ENCODE data around the gene C12orf76. TPM values are rescaled to one million over a fixed set of nuclear protein-coding genes. Genes with fewer than 3 reads are reported as not detected.
"Not testable (repeated sequence)": the region's sequence is repeated elsewhere in the genome, so short reads cannot be mapped to it uniquely, and the experiment has no call there.

C12orf76 gene, protein sequence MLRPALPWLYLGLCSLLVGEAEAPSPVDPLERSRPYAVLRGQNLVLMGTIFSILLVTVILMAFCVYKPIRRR
- 10 to 100 TPM; 12.1 to 12.9 TPM for total RNA-seq

DNA sequence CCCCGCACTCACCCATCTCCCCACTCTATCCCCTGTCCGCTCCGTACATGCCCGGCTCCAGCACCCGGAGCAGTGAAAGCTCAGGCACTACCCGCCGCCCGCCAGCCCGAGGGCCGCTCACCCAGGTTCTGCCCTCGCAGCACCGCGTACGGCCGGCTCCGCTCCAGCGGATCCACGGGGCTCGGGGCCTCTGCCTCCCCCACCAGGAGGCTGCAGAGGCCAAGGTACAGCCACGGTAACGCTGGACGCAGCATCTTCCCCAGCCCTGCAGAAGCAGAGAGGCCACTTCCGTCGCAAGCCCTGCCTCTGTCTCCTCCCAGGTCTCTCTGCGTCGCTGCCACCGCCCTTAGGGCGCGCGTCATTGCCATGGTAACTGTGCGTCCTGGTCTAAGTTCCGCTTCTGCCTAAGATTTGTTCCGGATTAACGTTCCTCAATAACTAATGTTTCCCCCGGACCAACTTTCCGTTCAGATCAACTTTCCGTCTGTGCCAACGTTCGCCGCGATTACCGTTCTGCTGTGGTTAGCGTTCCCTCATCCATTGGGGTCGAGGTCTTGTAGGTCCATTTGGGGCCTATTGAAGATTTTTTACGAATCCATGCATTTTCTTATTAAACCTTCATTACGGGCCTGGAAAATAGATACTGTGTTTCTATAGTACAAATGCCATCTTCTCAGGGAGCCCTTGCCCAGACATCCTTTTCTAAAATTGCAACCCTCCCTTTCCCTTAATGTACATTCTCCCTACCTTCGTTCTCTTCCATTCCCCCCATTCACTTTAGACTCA, at the start of gene C12orf76:
C12orf76 (minus strand) TSS at position 281 of the 786 bp plus-strand sequence; CDS start at position 254, 27 bp downstream.
- peak; percentile 96 for DNase-seq
- Mint-ChIP-seq H3K27me3 (ENCODE audit: low read depth) (no peaks in the 10 kb centered on the region), H3K36me3 (ENCODE audit: low read depth) (no peaks in the 10 kb centered on the region), H3K4me1 (ENCODE audit: low read depth) (peaks cover 28% of the 10 kb centered on the region), H3K4me3 (peak within 1 kb of the TSS; percentile 83), H3K27ac (peak within 1 kb of the TSS; percentile 87), H3K9me3 (no peaks in the 10 kb centered on the region)
- CTCF ChIA-PET: interaction anchor here (1.0 to 1.2 kb wide), 2 partner anchors 50 to 108 kb away, joined by 3 to 4 read pairs; no protein-coding TSS in a partner anchor
- intact Hi-C loops (cut with micrococcal nuclease): loop anchor here (1.0 to 5.0 kb wide), 7 partner anchors 31 to 336 kb away; partner anchors contain the start of genes FAM222A, GIT2, IFT81 and TCHP

DNA sequence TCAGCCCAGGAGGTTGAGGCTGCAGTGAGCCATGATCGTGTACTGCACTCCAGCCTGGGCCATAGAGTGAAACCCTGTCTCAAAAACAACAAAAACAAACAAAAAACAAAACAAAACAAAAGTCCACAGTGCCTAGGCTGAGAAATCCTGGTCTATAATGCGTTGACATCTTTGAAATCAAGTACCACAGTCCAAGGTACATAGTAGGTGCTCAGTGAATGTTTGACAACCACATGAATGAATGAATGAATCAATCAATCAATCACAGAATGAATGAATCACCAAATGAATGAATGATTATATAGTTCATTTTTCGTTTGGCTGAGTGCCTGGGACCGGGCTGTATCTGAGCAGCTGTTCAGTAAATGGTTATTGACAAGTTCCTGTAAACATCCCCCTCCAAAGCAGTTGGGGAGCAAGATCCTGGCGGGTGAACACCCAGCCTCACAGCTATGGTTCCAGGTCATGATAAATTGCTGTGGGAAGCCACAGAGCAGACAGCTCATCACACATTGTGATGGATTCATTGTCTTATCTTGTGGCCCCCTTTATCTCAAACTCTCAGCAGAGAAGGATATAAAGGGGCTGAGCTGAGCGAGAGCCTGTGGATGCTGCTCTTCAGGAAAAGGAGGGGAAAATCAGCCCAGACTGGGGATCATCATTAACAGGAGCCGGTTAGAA, 45.4 kb upstream of the C12orf76 start:
- H3K27ac Mint-ChIP-seq: no peak overlapping the region
- peaks cover 2% of the 10 kb centered on the region for H3K27me3 Mint-ChIP-seq (ENCODE audit: low read depth)
- H3K36me3 Mint-ChIP-seq (ENCODE audit: low read depth): no peaks in the 10 kb centered on the region
- DNase-seq: no peak
- no peak overlapping the region for H3K4me3 Mint-ChIP-seq
- H3K9me3 Mint-ChIP-seq: no peaks in the 10 kb centered on the region
- CTCF ChIA-PET: no interaction called here
- no peaks in the 10 kb centered on the region for H3K4me1 Mint-ChIP-seq (ENCODE audit: low read depth)
- intact Hi-C loops (cut with micrococcal nuclease): no loop called here

DNA sequence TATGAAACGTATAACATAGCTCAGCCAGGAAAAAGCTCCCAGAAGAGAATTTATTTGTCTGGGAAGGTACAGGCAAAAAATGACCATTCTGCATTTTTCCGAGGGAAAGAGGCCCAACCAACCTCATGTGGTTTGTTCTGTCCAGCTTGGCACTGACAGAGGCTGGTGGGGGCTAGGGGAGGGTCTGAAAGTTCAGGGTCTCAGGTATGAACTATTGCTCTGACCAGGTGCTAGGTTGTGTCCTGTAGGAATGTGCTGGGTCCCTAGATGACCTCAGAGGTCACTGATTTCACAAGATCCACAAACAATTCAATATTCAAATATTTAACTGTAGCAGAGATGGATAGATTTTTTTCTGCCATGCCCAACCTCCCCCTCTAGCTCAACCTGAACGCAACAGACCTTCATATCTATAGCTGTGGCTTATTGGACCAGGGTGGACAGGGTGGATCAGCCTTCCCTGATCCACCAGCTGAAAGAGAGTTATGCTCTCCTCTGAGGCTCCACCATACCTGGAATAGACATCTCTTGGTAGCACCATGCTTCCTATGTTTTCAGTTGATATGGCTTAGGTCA, 42.9 kb upstream of the C12orf76 start:
- peaks cover 2% of the 10 kb centered on the region for H3K27me3 Mint-ChIP-seq (ENCODE audit: low read depth)
- no peak overlapping the region for H3K27ac Mint-ChIP-seq
- H3K36me3 Mint-ChIP-seq (ENCODE audit: low read depth): no peaks in the 10 kb centered on the region
- CTCF ChIA-PET: interaction anchor here (0.5 to 1.2 kb wide), 4 partner anchors 12 to 97 kb away, joined by 3 read pairs; no protein-coding TSS in a partner anchor
- no peaks in the 10 kb centered on the region for H3K4me1 Mint-ChIP-seq (ENCODE audit: low read depth)
- intact Hi-C loops (cut with micrococcal nuclease): no loop called here
- no peak for DNase-seq
- H3K4me3 Mint-ChIP-seq: no peak overlapping the region
- H3K9me3 Mint-ChIP-seq: no peaks in the 10 kb centered on the region

DNA sequence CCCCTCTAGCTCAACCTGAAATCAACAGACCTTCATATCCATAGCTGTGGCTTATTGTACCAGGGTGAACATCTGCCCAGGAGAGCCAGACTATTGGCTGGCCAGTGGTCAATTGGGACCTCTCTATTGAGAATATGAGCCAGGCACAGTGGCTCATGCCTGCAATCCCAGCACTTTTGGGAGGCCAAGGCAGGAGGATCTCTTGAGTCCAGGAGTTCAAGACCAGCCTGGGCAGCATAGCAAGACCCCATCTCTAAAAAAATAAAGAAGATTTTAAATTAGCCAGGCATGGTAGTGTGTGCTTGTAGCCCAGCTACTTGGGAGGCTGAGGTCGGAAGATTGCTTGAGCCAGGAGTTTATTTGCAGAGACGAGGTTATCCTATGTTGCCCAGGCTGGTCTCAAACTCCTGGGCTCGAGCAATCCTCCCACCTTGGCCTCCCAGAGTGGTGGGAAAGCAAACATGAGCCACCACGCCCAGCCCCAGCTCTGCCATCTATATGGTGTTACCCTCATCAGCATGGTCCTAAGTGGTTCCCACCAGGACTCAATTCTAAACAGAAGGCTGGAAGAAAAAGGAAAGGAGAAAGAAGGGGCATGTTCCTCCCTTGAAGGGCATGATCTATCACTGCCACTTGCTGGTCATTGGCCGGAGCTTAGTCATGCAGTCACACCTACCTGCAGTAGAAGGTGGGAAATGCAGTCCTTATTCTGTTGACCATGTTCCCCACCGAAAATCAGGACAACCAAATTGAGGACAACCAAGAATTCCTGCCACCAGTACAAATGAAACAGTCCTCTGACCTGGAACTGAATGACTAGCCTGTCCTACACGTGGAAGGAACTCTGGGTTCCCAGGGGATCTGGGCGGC, 42.2 kb upstream of the C12orf76 start:
- Mint-ChIP-seq H3K4me1 (ENCODE audit: low read depth) (no peaks in the 10 kb centered on the region), H3K27ac (no peak overlapping the region), H3K4me3 (no peak overlapping the region), H3K27me3 (ENCODE audit: low read depth) (peaks cover 4% of the 10 kb centered on the region), H3K36me3 (ENCODE audit: low read depth) (no peaks in the 10 kb centered on the region), H3K9me3 (no peaks in the 10 kb centered on the region)
- DNase-seq: no peak
- CTCF ChIA-PET: interaction anchor here (0.5 to 2.0 kb wide), 4 partner anchors 9 to 97 kb away, joined by 3 to 11 read pairs (median 3); no protein-coding TSS in a partner anchor
- intact Hi-C loops (cut with micrococcal nuclease): no loop called here

DNA sequence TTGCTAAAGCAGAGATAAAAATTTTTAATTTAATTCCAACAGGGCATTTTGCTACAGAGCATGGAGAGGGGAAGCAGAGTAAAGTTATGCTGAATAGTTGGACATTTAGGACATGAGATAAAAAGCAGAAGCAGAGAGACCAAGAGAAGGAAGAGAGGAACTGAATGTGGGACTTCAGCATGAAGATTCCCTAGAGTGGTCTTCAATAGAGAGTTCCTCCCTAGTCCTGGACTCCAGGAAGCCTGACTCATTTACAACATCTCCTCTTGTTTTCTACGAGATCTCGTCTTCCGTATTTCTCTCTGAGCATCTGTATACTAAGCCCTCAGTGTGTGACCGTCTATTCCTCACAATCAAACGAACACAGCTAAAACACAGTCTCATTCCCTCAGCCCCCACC, 40.6 kb upstream of the C12orf76 start:
- CTCF ChIA-PET: interaction anchor here (0.5 to 2.0 kb wide), 3 partner anchors 11 to 512 kb away, joined by 3 to 11 read pairs (median 3); no protein-coding TSS in a partner anchor

DNA sequence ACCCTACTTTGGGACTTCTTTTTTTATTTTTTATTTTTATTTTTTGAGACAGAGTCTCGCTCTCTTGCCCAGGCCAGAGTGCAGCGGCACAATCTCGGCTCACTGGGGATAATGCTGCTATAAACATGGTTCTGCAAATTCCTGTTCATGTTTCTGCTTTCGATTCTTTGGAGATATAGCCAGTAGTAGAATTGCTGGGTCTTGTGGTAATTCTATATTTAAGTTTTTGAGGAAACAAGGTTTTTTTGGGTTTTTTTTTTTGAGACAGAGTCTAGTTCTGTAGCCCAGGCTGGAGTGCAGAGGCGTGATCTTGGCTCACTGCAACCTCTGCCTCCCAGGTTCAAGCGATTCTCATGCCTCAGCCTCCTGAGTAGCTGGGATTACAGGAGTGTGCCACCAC, 39.9 kb upstream of the C12orf76 start:
- DNase-seq; H3K27ac Mint-ChIP-seq; H3K27me3 Mint-ChIP-seq (ENCODE audit: low read depth); intact Hi-C loops (cut with micrococcal nuclease); H3K9me3 Mint-ChIP-seq; H3K36me3 Mint-ChIP-seq (ENCODE audit: low read depth); H3K4me3 Mint-ChIP-seq; H3K4me1 Mint-ChIP-seq (ENCODE audit: low read depth); CTCF ChIA-PET: not testable (repeated sequence)

More for the DNA sequence above, 40.6 kb upstream of the C12orf76 start:
- Mint-ChIP-seq H3K27me3 (ENCODE audit: low read depth) (peaks cover 4% of the 10 kb centered on the region), H3K27ac (no peak overlapping the region), H3K4me1 (ENCODE audit: low read depth) (no peaks in the 10 kb centered on the region), H3K36me3 (ENCODE audit: low read depth) (no peaks in the 10 kb centered on the region), H3K9me3 (no peaks in the 10 kb centered on the region), H3K4me3 (no peak overlapping the region)
- intact Hi-C loops (cut with micrococcal nuclease): no loop called here
- no peak for DNase-seq

DNA sequence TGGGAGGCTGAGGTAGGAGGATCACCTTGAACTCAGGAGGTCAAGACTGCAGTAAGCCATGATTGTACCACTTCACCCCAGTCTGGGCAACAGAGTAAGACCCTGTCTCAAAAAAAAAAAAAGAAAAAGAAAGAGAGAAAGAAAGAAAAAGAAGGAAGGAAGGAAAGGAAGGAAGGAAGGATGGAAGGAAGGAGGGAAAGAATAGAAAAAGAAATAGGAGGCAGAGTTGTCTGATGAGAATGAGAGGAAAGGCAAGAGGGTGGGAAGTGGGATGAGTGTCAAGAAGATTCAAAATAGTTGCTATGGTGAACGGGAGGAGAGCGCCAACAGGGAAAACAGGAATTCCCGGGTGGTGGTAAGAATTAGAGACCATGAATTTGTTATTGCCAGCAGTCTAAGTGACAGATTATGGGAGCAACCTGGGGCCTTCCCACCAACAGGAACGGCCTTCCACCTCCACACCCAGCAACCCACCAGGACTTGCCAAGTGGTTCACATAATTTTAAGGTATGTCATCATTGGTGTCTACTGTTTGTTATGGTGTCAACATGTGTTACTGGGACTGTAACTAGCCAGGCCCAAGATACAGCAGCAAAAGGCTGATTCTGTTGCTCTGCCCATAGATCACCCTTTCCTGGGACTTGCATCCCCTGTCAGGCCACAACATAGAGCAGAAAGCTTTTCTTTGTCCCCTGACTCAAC, 36.1 kb upstream of the C12orf76 start:
- H3K9me3 Mint-ChIP-seq: no peaks in the 10 kb centered on the region
- no peaks in the 10 kb centered on the region for H3K36me3 Mint-ChIP-seq (ENCODE audit: low read depth)
- peaks cover 5% of the 10 kb centered on the region for H3K4me1 Mint-ChIP-seq (ENCODE audit: low read depth)
- peaks cover 3% of the 10 kb centered on the region for H3K27me3 Mint-ChIP-seq (ENCODE audit: low read depth)
- intact Hi-C loops (cut with micrococcal nuclease): no loop called here
- H3K4me3 Mint-ChIP-seq: no peak overlapping the region
- CTCF ChIA-PET: no interaction called here
- no peak overlapping the region for H3K27ac Mint-ChIP-seq
- no peak for DNase-seq

DNA sequence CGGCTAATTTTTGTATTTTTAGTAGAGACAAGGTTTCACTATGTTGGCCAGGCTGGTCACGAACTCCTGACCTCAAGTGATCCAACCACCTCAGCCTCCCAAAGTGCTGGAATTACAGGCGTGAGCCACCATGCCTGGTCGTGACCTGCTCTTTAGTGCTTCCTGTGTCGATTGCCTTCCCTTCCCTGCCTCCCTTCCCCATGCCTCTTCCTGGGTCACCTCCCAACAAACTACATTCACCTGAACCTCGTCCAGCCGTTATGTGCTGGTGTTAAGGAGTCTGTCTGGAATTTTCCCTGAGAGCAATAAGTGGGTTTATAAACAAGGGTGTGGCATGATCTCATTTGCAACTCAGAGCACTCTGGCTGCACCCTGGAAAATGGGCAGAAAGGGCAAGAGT, 32.1 kb upstream of the C12orf76 start:
- DNase-seq: no peak
- Mint-ChIP-seq H3K36me3 (ENCODE audit: low read depth) (no peaks in the 10 kb centered on the region), H3K4me1 (ENCODE audit: low read depth) (peaks cover 13% of the 10 kb centered on the region), H3K4me3 (no peak overlapping the region), H3K27ac (peak overlapping the region; percentile 75), H3K9me3 (no peaks in the 10 kb centered on the region), H3K27me3 (ENCODE audit: low read depth) (no peaks in the 10 kb centered on the region)
- CTCF ChIA-PET: interaction anchor here (1.9 kb wide), 1 partner anchor 21 kb away, joined by 8 read pairs; no protein-coding TSS in a partner anchor
- intact Hi-C loops (cut with micrococcal nuclease): no loop called here

DNA sequence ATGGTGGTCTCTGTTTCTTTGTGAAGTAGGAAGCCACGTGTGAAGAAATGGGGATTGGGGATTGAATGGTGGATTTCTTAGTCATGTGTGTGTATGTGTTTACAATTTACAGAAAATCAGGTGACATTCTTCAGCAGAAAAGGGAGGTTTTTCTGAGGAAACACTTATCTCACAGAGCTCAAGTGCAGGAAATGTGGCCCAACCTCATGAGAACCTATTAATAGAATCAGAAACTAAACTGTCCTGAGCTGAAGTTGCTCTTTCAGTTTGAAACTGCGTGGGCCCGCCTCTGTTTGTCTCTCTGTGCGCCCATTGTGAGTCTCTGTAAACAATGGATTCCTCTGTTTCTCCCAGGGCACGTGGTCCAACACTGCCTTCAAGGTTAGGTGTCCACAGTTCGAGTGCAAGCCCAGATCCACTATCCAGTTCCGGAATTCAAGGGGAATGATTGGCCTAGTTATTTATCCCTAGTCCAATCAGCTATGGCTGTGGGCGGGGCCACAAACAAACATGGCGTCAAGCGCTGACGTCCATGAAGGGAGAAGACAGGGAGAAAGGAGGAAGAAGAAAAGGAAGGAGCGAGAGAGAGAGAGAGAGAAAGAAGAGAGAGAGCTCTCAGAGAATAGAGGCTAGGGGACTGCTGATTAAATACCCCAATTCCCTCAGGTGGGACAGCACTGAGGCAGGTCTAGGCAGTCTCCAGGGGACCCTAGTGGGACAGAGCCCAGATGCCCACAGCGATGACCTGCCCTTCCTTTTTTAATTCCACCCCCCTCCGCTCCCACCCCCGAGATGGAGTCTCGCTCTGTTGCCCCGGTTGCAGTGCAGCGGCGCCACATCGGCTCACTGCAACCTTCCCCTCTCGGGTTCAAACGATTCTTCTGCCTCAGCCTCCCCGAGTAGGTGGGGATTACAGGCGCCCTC, 31.4 kb upstream of the C12orf76 start:
- Mint-ChIP-seq H3K4me1 (ENCODE audit: low read depth) (peaks cover 13% of the 10 kb centered on the region), H3K36me3 (ENCODE audit: low read depth) (no peaks in the 10 kb centered on the region), H3K9me3 (no peaks in the 10 kb centered on the region), H3K4me3 (peak overlapping the region; percentile 42), H3K27ac (peak overlapping the region; percentile 89), H3K27me3 (ENCODE audit: low read depth) (no peaks in the 10 kb centered on the region)
- intact Hi-C loops (cut with micrococcal nuclease): loop anchor here (1.0 kb wide), 2 partner anchors 31 to 202 kb away; partner anchors contain the start of genes ATP2A2 and C12orf76
- CTCF ChIA-PET: interaction anchor here (0.5 to 1.9 kb wide), 2 partner anchors 22 to 162 kb away, joined by 3 to 8 read pairs; no protein-coding TSS in a partner anchor
- DNase-seq: peak; percentile 79

DNA sequence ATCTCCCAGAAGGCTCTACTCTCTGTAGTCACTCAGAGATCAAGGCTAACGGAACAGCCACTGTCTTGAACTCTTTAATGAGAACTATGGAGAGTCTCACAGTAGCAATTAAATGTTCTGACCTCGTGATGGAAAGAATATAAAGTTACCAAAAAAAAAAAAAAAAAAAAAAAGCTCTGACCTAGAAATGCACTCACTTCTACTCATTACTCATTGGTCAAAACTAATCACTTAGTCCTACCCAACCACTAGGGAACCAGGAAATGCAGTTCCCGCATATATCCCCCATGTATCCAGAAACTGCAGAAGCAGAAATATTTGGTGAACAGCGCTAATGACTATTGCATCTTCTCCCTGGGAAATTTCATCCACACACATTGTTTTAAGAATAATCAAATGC, 29.5 kb upstream of the C12orf76 start:
- Mint-ChIP-seq H3K27ac (no peak overlapping the region), H3K4me1 (ENCODE audit: low read depth) (peaks cover 30% of the 10 kb centered on the region), H3K4me3 (no peak overlapping the region), H3K9me3 (no peaks in the 10 kb centered on the region), H3K36me3 (ENCODE audit: low read depth) (no peaks in the 10 kb centered on the region), H3K27me3 (ENCODE audit: low read depth) (no peaks in the 10 kb centered on the region)
- DNase-seq: no peak
- intact Hi-C loops (cut with micrococcal nuclease): no loop called here
- CTCF ChIA-PET: no interaction called here

Measured in activated naive CD4-positive, alpha-beta T cell treated with anti-CD3 and anti-CD28 coated beads for 36 hours (primary cell).